CD14-positive monocyte (primary cell): ENCODE results near the gene C6orf163. TPM values are rescaled to one million over a fixed set of nuclear protein-coding genes. Genes with fewer than 3 reads are reported as not detected.

Source experiments
- DNase-seq, 3 donors: peaks; one replicate each; pipeline ENCODE4 v3.0.0-alpha.2; 2011 to 2022
- H2AFZ ChIP-seq: 2 replicates; pipeline ENCODE4 v1.6.0; 2012; ENCODE audit warnings: mild to moderate bottlenecking, low read depth, low read length, inconsistent platforms; ENCODE audit not compliant: insufficient read depth, poor library complexity, severe bottlenecking
- H3K27ac ChIP-seq, 2 donors: 1 replicate in 1 of 2; 2 replicates in 1 of 2; pipeline ENCODE4 v1.5.1; 2012 to 2013; ENCODE audit warnings: low read length in 2 of 2, control low read depth in 1 of 2, inconsistent platforms in 1 of 2, low read depth in 1 of 2, mild to moderate bottlenecking in 1 of 2
- H3K27me3 ChIP-seq, 2 donors: one replicate each; pipeline versions ENCODE4 v1.6.0 to v1.6.1; 2011 to 2013; ENCODE audit warnings: low read length in 2 of 2; ENCODE audit not compliant: control insufficient read depth in 2 of 2, insufficient read depth in 2 of 2
- H3K36me3 ChIP-seq, 2 donors: replicated peaks in 1 of 2; 1 replicate in 1 of 2; 2 replicates in 1 of 2; pipeline versions ENCODE4 v1.5.1 to v1.6.1; 2012 to 2013; ENCODE audit warnings: low read length in 2 of 2, control low read depth in 1 of 2, inconsistent platforms in 1 of 2, mild to moderate bottlenecking in 1 of 2; ENCODE audit not compliant: insufficient read depth in 2 of 2, control insufficient read depth in 1 of 2
- H3K4me1 ChIP-seq, 2 donors: 1 replicate in 1 of 2; 2 replicates in 1 of 2; pipeline versions ENCODE4 v1.5.1 to v1.6.1; 2012 to 2013; ENCODE audit warnings: low read length in 2 of 2, control low read depth in 1 of 2, inconsistent platforms in 1 of 2, mild to moderate bottlenecking in 1 of 2, moderate library complexity in 1 of 2; ENCODE audit not compliant: insufficient read depth in 2 of 2, control insufficient read depth in 1 of 2
- H3K4me2 ChIP-seq: replicated peaks from 2 replicates; pipeline ENCODE3; 2012; ENCODE audit warnings: low read length, moderate library complexity, mild to moderate bottlenecking; ENCODE audit not compliant: poor library complexity, severe bottlenecking; ENCODE audit errors: extremely low read depth
- H3K4me3 ChIP-seq, 3 experiments: fragments of 200-600 bp in 1 of 3; sonication (generic) in 1 of 3; replicated peaks in 1 of 3; 1 replicate in 2 of 3; 2 replicates in 1 of 3; pipeline ENCODE4 v1.5.1; 2011 to 2013; ENCODE audit warnings: low read length in 3 of 3, mild to moderate bottlenecking in 3 of 3, control low read depth in 2 of 3, low read depth in 2 of 3, inconsistent platforms in 1 of 3, moderate library complexity in 1 of 3
- H3K79me2 ChIP-seq: 2 replicates; pipeline ENCODE4 v1.6.0; 2012; ENCODE audit warnings: mild to moderate bottlenecking, control low read depth, inconsistent platforms, low read length, moderate library complexity; ENCODE audit not compliant: insufficient read depth
- H3K9ac ChIP-seq: 2 replicates; pipeline ENCODE4 v1.6.0; 2017; ENCODE audit warnings: low read length, mild to moderate bottlenecking; ENCODE audit not compliant: insufficient read depth, poor library complexity, severe bottlenecking
- H3K9me3 ChIP-seq, 2 donors: replicated peaks in 1 of 2; 1 replicate in 1 of 2; 2 replicates in 1 of 2; pipeline versions ENCODE4 v1.5.1 to v1.6.1; 2012 to 2013; ENCODE audit warnings: low read length in 2 of 2, control low read depth in 1 of 2; ENCODE audit not compliant: control insufficient read depth in 1 of 2, insufficient read depth in 1 of 2
- H4K20me1 ChIP-seq: 2 replicates; pipeline ENCODE4 v1.6.0; 2012; ENCODE audit warnings: mild to moderate bottlenecking, low read length, control low read depth, moderate library complexity; ENCODE audit not compliant: insufficient read depth
- H3K27ac Mint-ChIP-seq, 7 donors: one replicate each; pipeline ENCODE4 v1.8.0; 2020; ENCODE audit warnings: mild to moderate bottlenecking in 7 of 7, mixed read lengths in 7 of 7, moderate library complexity in 6 of 7, inconsistent platforms in 2 of 7
- H3K27me3 Mint-ChIP-seq, 3 donors: one replicate each; pipeline ENCODE4 v1.8.0; 2021 to 2022; ENCODE audit warnings: low read depth in 3 of 3, mild to moderate bottlenecking in 3 of 3, mixed read lengths in 3 of 3, moderate library complexity in 3 of 3, inconsistent platforms in 1 of 3
- H3K36me3 Mint-ChIP-seq, 2 donors: one replicate each; pipeline ENCODE4 v1.8.0; 2020; ENCODE audit warnings: mixed read lengths in 2 of 2, inconsistent platforms in 1 of 2, mild to moderate bottlenecking in 1 of 2
- H3K4me1 Mint-ChIP-seq: one replicate; pipeline ENCODE4 v1.8.0; 2020; ENCODE audit warnings: mild to moderate bottlenecking, mixed read lengths
- H3K4me3 Mint-ChIP-seq, 2 donors: one replicate each; pipeline ENCODE4 v1.8.0; 2020; ENCODE audit warnings: mild to moderate bottlenecking in 2 of 2, mixed read lengths in 2 of 2, moderate library complexity in 1 of 2
- H3K9me3 Mint-ChIP-seq, 7 donors: one replicate each; pipeline ENCODE4 v1.8.0; 2020 to 2022; ENCODE audit warnings: mixed read lengths in 7 of 7, mild to moderate bottlenecking in 6 of 7, moderate library complexity in 6 of 7, inconsistent platforms in 2 of 7
- CTCF ChIP-seq: fragments of 200-600 bp; IDR thresholded peaks from one replicate; pipeline ENCODE4 v1.8.0; 2022; ENCODE audit warnings: antibody characterized with exemption, mild to moderate bottlenecking
- WGBS: methylation state at CpG from one replicate; pipeline ENCODE4 v1.1.5; 2013; ENCODE audit warnings: missing lambda C conversion rate; ENCODE audit not compliant: insufficient coverage; 5-methylcytosine and 5-hydroxymethylcytosine counted together
- intact Hi-C, 2 donors: fragments of 100-400 bp; cut with micrococcal nuclease; formaldehyde crosslinking; loops; one replicate each; pipeline versions ENCODE4 v1.15.0 to v1.15.1; 2023
- polyA plus RNA-seq, 3 donors: library from polyadenylated mRNA; depleted of rRNA in 1 of 3; unstranded in 2 of 3; stranded (reverse) in 1 of 3; fragments of 300-500 nt in 2 of 3; fragments of >200 nt in 1 of 3; fragmentation: Illumina TruSeq in 2 of 3; gene quantifications; 1 replicate in 2 of 3; 2 replicates in 1 of 3; pipeline ENCODE4 v1.2.3, GENCODE V29; 2012 to 2021

Gene C6orf163
- polyA plus RNA-seq, 3 donors, result 0.26 to 0.27 TPM; not detected in 1

- TF ChIP-seq CTCF, result no peak
- H3K27me3 Mint-ChIP-seq, result peaks cover 0 to 6% (median 3%) of the 10 kb centered on the region in 3 donors
- H3K27ac Mint-ChIP-seq, result no peak overlapping the region
- no peaks in the 10 kb centered on the region for H3K27me3 ChIP-seq
- H3K36me3 Mint-ChIP-seq, result no peaks in the 10 kb centered on the region
- WGBS, result 100% methylated on average over 1 of the region's 2 CpGs
- peaks cover 0 to 8% (median 3%) of the 10 kb centered on the region in 7 donors for H3K9me3 Mint-ChIP-seq
- H3K4me2 ChIP-seq, result no peak overlapping the region
- H3K4me1 Mint-ChIP-seq, result peaks cover 7% of the 10 kb centered on the region
- H3K9me3 ChIP-seq, result no peaks in the 10 kb centered on the region
- H3K4me1 ChIP-seq, result no peaks in the 10 kb centered on the region
- intact Hi-C loops, result no loop called here
- H3K27ac ChIP-seq, result no peak overlapping the region
- H2AFZ ChIP-seq, result no peak overlapping the region
- H3K36me3 ChIP-seq, result no peaks in the 10 kb centered on the region
- no peaks in the 10 kb centered on the region for H3K79me2 ChIP-seq
- H4K20me1 ChIP-seq, result no peaks in the 10 kb centered on the region
- H3K4me3 ChIP-seq, result no peak overlapping the region
- H3K4me3 Mint-ChIP-seq, result no peak overlapping the region
- no peak overlapping the region for H3K9ac ChIP-seq
- DNase-seq, result no peak
Observed at GRCh38 chr6:87376643-87377042, 32.0 kb downstream of the C6orf163 start.

GRCh38 chr6:87378947-87379346 lies 34.3 kb downstream of the C6orf163 start:
- no peak overlapping the region for H3K27ac ChIP-seq
- peak overlapping the region in 1 of 2 donors; percentile 49 for H3K4me3 Mint-ChIP-seq

More at GRCh38 chr6:87378947-87379346, 34.3 kb downstream of the C6orf163 start:
- no peaks in the 10 kb centered on the region for H3K36me3 Mint-ChIP-seq
- H3K27ac Mint-ChIP-seq, result peak overlapping the region in 1 of 7 donors; percentile 0
- H3K9me3 Mint-ChIP-seq, result peaks cover 0 to 2% (median 0%) of the 10 kb centered on the region in 7 donors
- no peak for DNase-seq
- no CpG with 5 or more reads among the region's 4 CpGs for WGBS
- peaks cover 7% of the 10 kb centered on the region for H3K4me1 Mint-ChIP-seq
- H3K4me2 ChIP-seq, result no peak overlapping the region
- H3K9me3 ChIP-seq, result no peaks in the 10 kb centered on the region
- H3K79me2 ChIP-seq, result no peaks in the 10 kb centered on the region
- intact Hi-C loops, result no loop called here
- H3K27me3 Mint-ChIP-seq, result peaks cover 0 to 6% (median 3%) of the 10 kb centered on the region in 3 donors
- no peaks in the 10 kb centered on the region for H3K4me1 ChIP-seq
- no peaks in the 10 kb centered on the region for H4K20me1 ChIP-seq
- no peaks in the 10 kb centered on the region for H3K36me3 ChIP-seq
- no peak overlapping the region for H3K4me3 ChIP-seq
- TF ChIP-seq CTCF, result no peak
- no peak overlapping the region for H3K9ac ChIP-seq
- no peak overlapping the region for H2AFZ ChIP-seq
- no peaks in the 10 kb centered on the region for H3K27me3 ChIP-seq
